Loucy (cell line): ENCODE results near the gene AADACL4.

Source experiments
- EZH2phosphoT487 ChIP-seq: fragments of 200-600 bp; IDR thresholded peaks from 2 replicates; pipeline ENCODE4 v1.6.1; 2018; ENCODE audit warnings: antibody characterized with exemption, mild to moderate bottlenecking, moderate library complexity, borderline replicate concordance
- TF ChIP-seq, protein P1 (sequence below): fragments of 200-600 bp; sonication (generic); conservative IDR thresholded peaks from 2 replicates; pipeline ENCODE4 v1.5.1; 2014; ENCODE audit warnings: mild to moderate bottlenecking, antibody characterized with exemption, low read length

DNA sequence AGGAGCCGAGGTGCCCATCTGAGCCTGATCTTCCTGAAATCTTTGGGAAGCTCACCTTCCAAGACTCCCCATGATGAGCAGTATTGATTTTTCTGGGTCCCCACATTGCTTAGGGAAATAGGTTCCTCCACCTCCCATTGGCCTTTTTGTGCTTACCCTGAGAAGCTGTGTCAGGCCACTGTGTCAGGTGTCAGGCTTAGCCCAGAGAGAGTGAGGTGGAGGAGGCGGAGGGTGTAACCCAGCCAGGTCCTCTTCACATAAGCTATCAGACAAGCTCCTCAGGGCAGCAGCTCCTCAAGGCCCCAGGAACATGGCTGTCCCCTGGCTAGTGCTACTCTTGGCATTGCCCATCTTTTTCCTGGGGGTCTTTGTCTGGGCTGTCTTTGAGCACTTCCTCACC lies 352 bp downstream of the AADACL4 start:
- TF ChIP-seq, protein P1, sequence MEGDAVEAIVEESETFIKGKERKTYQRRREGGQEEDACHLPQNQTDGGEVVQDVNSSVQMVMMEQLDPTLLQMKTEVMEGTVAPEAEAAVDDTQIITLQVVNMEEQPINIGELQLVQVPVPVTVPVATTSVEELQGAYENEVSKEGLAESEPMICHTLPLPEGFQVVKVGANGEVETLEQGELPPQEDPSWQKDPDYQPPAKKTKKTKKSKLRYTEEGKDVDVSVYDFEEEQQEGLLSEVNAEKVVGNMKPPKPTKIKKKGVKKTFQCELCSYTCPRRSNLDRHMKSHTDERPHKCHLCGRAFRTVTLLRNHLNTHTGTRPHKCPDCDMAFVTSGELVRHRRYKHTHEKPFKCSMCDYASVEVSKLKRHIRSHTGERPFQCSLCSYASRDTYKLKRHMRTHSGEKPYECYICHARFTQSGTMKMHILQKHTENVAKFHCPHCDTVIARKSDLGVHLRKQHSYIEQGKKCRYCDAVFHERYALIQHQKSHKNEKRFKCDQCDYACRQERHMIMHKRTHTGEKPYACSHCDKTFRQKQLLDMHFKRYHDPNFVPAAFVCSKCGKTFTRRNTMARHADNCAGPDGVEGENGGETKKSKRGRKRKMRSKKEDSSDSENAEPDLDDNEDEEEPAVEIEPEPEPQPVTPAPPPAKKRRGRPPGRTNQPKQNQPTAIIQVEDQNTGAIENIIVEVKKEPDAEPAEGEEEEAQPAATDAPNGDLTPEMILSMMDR, result no peak
- no peak for TF ChIP-seq EZH2phosphoT487
